Epithelial cell of prostate (primary cell): ENCODE measurements around the gene IGFALS.
A peak's percentile ranks its signal among the peaks of the same experiment; 100 is the strongest.

Experiments
- DNase-seq: peaks from one replicate; pipeline ENCODE4 v3.0.0-alpha.2; 2011; ENCODE audit warnings: low read depth, low spot score
- H3K27ac ChIP-seq: fragments of 450-650 bp; 2 replicates; pipeline ENCODE4 v1.5.1; 2017; ENCODE audit warnings: mild to moderate bottlenecking

IGFALS gene

GRCh38 chr16:1793578-1794220, at the start of gene IGFALS:
Gene IGFALS (minus strand): TSS chr16:1793705. CDS start chr16:1793652, 53 bp downstream.
- no peak for DNase-seq
- no peak within 1 kb of the TSS for H3K27ac ChIP-seq

GRCh38 chr16:1839554-1839953, 46.0 kb upstream of the IGFALS start:
- H3K27ac ChIP-seq = peak overlapping the region; percentile 48
- no peak for DNase-seq

GRCh38 chr16:1834096-1834495, 40.6 kb upstream of the IGFALS start:
- DNase-seq = no peak
- peak overlapping the region; percentile 29 for H3K27ac ChIP-seq

- DNase-seq = peak; percentile 36
- no peak overlapping the region for H3K27ac ChIP-seq
These were observed 39.4 kb upstream of the IGFALS start for GRCh38 chr16:1832838-1833454.

- no peak overlapping the region for H3K27ac ChIP-seq
- no peak for DNase-seq
These were observed 37.9 kb upstream of the IGFALS start for GRCh38 chr16:1831186-1832075.

- no peak overlapping the region for H3K27ac ChIP-seq
- DNase-seq = no peak
These were observed 36.7 kb upstream of the IGFALS start for GRCh38 chr16:1830213-1830612.

GRCh38 chr16:1828645-1829410, 35.3 kb upstream of the IGFALS start:
- H3K27ac ChIP-seq = no peak overlapping the region
- no peak for DNase-seq

- H3K27ac ChIP-seq = peak within 1 kb of the TSS; percentile 63
- peak; percentile 79 for DNase-seq
These were observed 33.4 kb upstream of the IGFALS start, which contains the start of the genes FAHD1 and HAGH for GRCh38 chr16:1826691-1827573. Gene FAHD1 (plus strand): TSS chr16:1827206. CDS start chr16:1827239, 33 bp downstream. Gene HAGH (minus strand): TSS chr16:1826825. CDS start chr16:1826787, 38 bp downstream.

- DNase-seq = no peak
- peak overlapping the region; percentile 63 for H3K27ac ChIP-seq
These were observed 32.6 kb upstream of the IGFALS start for GRCh38 chr16:1825864-1826690.

- DNase-seq = no peak
- peak overlapping the region; percentile 63 for H3K27ac ChIP-seq
These were observed 31.9 kb upstream of the IGFALS start for GRCh38 chr16:1825381-1825863.

- DNase-seq = no peak
- H3K27ac ChIP-seq = no peak overlapping the region
These were observed 30.3 kb upstream of the IGFALS start for GRCh38 chr16:1823821-1824220.

- H3K27ac ChIP-seq = no peak overlapping the region
- no peak for DNase-seq
These were observed 29.3 kb upstream of the IGFALS start for GRCh38 chr16:1822801-1823200.

GRCh38 chr16:1821861-1822611, 28.5 kb upstream of the IGFALS start:
- peak; percentile 24 for DNase-seq
- H3K27ac ChIP-seq = peak overlapping the region; percentile 34

GRCh38 chr16:1820946-1821290, 27.4 kb upstream of the IGFALS start:
- DNase-seq = no peak
- no peak overlapping the region for H3K27ac ChIP-seq

GRCh38 chr16:1820096-1820945, 26.8 kb upstream of the IGFALS start:
- H3K27ac ChIP-seq = no peak overlapping the region
- DNase-seq = no peak

- no peak overlapping the region for H3K27ac ChIP-seq
- no peak for DNase-seq
These were observed 26.1 kb upstream of the IGFALS start for GRCh38 chr16:1819611-1820010.
